Forelimb muscle (tissue), 1 donor: Measurements from ENCODE around the gene HOXC12. TPM values are rescaled to one million over a fixed set of nuclear protein-coding genes. Genes with fewer than 3 reads are reported as not detected.
A peak's percentile ranks its signal among the peaks of the same experiment; 100 is the strongest.

Experiments
- DNase-seq: peaks from one replicate; pipeline ENCODE4 v3.0.0-alpha.2; 2013; ENCODE audit warnings: low read depth
- polyA plus RNA-seq: library from polyadenylated mRNA; unstranded; fragments of 120-200 nt; gene quantifications from one replicate; pipeline ENCODE4 v1.2.1, GENCODE V29; 2013; ENCODE audit not compliant: insufficient read length

The HOXC12 gene
- polyA plus RNA-seq, 1 donor, result not detected

DNA sequence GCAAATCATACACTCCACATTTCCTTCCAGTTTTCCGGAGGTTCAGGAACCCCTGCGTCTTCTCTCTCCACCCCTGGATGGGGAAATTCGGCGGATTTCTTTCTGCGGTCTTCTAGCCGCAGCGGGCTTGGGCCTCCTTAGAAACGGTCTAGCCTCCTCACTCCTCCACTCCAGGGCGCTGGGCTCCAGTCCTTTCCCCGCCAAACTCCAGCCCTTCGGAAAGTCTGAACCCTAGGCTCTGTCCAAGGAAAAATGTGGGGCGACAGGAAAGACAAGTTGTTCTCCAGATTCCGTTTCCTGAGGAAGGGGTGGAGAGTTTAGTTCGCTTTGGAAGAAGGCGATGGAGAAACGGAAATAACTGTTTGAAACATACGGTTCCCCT lies 28.9 kb downstream of the HOXC12 start:
- no peak for DNase-seq

GRCh38 chr12:53983950-53984572 lies 29.4 kb downstream of the HOXC12 start:
- no peak for DNase-seq

DNA sequence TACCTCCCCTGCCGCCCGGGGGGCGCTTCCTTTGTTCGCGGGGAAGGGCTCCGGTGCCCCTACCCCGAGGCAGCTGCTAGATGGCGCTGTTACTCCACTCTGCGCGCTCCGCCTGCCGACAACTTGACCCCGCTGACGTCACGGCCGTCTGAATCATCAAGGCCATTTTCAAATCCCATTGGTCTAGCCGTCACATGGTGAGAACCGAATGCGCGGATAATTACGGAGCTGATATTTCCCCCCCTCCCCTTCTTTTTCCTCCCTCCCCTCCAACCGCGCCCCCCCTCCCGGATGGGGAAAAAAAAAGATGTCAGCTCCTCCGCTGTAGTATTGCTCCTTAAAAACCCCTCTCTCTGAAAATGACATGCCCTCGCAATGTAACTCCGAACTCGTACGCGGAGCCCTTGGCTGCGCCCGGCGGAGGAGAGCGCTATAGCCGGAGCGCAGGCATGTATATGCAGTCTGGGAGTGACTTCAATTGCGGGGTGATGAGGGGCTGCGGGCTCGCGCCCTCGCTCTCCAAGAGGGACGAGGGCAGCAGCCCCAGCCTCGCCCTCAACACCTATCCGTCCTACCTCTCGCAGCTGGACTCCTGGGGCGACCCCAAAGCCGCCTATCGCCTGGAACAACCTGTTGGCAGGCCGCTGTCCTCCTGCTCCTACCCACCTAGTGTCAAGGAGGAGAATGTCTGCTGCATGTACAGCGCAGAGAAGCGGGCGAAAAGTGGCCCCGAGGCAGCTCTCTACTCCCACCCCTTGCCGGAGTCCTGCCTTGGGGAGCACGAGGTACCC lies 30.4 kb downstream of the HOXC12 start, which contains the start of gene HOXC10:
TSS of gene HOXC10 (plus strand) at position 246 of the 791 bp plus-strand sequence. CDS start at position 360, 114 bp downstream.
- peak; percentile 57 for DNase-seq

DNA sequence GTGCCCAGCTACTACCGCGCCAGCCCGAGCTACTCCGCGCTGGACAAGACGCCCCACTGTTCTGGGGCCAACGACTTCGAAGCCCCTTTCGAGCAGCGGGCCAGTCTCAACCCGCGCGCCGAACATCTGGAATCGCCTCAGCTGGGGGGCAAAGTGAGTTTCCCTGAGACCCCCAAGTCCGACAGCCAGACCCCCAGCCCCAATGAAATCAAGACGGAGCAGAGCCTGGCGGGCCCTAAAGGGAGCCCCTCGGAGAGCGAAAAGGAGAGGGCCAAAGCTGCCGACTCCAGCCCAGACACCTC lies 30.9 kb downstream of the HOXC12 start:
- DNase-seq, result no peak

- DNase-seq, result no peak
Measured at GRCh38 chr12:53985994-53986685, 31.4 kb downstream of the HOXC12 start.

DNA sequence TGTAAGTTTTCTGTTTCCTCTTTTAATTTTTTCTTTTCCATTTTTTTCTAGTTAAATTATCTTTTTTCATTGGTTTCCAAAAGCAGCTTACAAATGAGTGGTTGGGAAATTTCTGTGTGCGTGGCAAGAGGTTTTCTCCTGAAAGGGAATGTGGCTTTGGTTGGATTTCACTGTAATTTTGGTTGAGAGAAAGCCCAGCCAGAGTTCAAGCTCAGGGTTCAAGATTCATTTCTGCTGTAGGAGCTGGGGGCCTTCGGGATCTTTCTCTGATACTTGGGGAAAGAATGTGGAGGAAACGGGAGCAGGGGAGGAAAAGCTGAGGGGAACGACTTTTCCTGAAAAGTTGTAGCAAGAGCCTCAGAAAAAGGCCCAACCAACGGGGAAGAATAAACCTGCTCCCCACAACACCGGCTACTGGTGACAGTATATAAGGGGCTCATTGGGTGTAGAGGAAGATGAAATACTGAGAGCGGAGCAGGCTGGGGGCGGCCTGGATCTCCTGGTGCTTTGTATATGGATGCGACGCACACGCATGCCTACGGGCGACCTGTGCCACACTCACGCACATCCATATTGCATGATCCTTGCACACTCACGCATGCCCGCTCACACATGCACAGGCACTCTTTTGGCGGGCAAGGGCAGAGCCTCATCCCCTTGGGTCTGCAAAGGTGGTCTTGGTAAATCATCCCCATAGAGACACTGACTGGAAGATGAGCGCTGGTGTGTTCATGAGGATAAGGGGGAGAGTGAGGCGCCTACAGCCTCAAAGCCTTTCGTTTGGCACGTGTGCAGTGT lies 32.2 kb downstream of the HOXC12 start:
- no peak for DNase-seq

DNA sequence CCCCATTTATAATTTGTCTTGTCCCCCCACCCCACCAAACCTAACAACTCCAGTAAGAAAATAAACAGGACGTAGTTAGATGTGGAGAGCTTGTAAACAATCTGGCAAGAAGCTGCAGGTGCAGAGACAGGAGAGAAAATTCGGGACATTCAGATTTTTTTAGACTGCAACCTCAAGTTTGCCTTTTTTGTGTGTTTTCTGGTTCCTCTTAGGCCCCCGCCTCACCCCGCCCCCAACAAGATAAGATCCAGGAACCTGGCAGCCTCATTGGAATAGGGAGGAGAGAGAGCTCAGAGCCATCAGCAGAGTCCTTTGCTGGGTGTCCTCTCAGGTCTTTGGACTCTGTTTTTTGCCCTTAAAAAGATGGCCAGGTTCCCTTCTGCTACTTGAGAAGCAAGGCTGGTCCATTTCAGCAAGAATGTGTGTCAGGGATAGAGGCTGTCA lies 33.1 kb downstream of the HOXC12 start:
- no peak for DNase-seq

GRCh38 chr12:53988541-53989226 lies 34.0 kb downstream of the HOXC12 start:
- DNase-seq, result no peak

GRCh38 chr12:53989227-53990113 lies 34.8 kb downstream of the HOXC12 start:
- DNase-seq, result no peak

DNA sequence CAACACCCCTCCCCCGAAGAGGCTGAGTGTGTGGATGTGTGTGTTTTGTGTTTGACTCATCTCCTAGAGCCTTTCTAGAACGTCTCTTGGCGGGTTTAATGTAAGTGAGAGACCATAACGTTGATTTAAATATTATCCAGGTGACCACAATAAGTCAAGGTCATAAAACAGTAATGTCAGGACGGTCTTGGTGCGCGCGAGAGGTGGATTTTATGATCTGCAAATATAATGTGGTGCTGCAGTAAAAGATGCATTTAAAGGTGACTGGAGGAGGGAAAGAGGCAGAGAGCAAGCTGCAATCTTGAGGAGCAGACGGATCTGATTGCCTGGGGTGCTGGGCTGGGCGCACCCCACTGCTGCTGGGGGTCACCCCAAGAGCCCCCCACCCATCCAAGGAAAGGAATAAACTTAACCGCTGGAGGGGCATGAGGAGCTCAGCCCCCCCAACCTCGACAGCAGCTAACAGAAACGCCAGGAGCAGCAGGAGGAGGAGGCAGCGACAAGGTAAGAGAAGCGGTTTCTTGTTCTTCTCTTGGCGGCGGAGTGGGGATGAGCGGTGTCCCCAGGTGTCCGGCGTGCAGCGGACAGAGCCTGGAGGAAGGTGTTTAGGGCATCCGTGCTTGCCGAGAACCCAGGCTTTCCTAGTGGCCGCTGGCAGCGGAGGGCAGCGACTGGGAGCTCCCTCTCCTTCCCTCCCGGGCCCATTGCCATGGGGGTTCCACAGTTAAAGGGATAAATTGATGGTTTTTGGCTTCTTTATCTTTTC lies 35.8 kb downstream of the HOXC12 start:
- no peak for DNase-seq

DNA sequence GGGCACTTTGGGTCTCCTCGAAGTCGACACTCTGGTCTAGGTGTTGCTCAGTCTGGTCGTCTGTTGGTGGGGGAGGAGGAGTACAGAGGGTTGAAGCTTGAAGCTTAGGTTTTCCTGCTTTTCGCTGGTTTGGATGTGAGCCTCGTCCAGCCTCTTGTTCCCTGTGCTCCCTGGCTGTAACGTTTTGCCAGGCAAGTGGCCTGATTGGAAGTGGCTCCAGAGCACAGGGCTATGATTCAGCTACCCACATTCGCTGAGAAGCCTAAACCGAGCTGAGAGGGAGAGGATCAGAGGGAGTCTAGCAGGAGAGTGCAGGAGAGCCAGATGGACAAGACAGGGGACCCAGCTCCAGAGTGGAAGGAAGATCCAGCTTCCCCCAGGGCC lies 36.4 kb downstream of the HOXC12 start:
- no peak for DNase-seq

GRCh38 chr12:53992377-53992889 lies 37.7 kb downstream of the HOXC12 start:
- DNase-seq, result no peak

DNA sequence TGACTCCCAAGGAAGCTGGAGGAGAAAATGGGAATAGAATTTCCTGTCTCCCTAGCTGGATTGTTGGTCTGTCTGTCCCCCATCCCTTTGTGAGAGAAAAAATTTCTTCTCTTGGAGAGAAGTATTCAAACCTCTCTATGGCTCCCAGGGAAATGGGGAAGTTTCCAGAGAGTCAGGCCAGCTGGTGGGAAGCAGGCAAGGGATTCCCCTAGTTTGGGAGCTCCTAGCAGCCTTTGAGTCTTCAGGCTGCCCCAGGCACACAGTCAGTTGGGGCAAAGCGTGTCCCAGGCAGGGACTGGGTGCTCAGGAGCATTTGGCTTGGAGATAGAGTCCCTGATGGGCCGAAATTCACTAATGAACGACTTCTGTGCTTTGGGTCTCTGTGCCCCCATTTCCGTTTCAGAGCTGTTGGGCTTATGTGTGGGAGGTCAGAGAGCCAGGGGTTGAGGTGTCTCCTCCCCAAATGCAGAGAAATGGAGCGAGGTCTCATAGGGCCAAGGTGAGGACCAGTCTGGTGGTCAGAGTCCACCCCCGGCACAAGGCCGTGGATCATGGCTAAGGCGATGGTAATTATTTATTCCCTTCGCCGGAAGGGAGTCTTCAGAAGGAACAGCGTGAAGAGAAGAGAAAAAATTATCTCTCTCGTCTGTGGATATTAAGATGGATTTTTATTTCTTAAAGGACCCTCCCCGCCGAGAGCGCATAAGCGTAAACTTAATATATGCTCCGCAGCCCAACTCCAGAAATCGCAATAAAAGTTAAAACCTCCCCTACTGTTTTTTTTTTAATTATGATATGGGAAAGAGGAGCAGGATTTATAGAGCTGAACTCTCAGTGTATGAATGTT lies 38.7 kb downstream of the HOXC12 start:
- no peak for DNase-seq

- no peak for DNase-seq
Measured at GRCh38 chr12:53994009-53994263, 39.2 kb downstream of the HOXC12 start.

GRCh38 chr12:53994264-53995001 lies 39.7 kb downstream of the HOXC12 start:
- no peak for DNase-seq

DNA sequence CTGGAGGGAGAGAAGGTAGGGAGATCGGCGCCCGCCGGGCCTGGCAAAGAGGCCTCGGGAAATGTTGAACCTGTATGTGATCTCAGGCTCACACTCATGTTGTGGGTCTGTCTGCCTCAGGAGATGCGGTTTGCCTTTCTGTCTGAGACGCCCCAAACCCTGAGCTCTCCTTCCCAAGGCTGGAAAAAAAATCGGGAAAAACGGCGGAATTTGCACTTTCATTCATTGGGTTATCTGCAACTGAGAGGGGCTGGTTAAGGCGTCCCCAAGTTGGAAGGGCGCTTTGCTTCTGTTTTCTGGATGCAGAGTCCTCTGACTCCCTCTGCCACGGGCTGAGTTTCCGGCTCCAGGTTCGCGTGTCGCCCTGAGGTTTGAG lies 40.3 kb downstream of the HOXC12 start:
- no peak for DNase-seq

GRCh38 chr12:53995378-53996239 lies 40.9 kb downstream of the HOXC12 start:
- no peak for DNase-seq
